Neural progenitor cell (in vitro differentiated cells): Measurements from ENCODE around the gene TMEM184A. TPM values are rescaled to one million over a fixed set of nuclear protein-coding genes. Genes with fewer than 3 reads are reported as not detected.

ENCODE experiments used
- DNase-seq: peaks from one replicate; pipeline ENCODE4 v3.0.0-alpha.2; 2016; ENCODE audit warnings: low spot score
- H2AFZ ChIP-seq: fragments of 200-600 bp; sonication (generic); replicated peaks from 2 replicates; pipeline ENCODE4 v1.6.1; 2016; ENCODE audit warnings: antibody characterized with exemption
- H3F3A ChIP-seq: fragments of 200-600 bp; sonication (generic); 2 replicates; pipeline ENCODE4 v1.6.1; 2016; ENCODE audit warnings: antibody characterized with exemption, low read depth
- H3K27ac ChIP-seq: fragments of 200-600 bp; sonication (generic); 2 replicates; pipeline ENCODE4 v1.5.1; 2016; ENCODE audit warnings: mild to moderate bottlenecking
- H3K27me3 ChIP-seq: fragments of 200-600 bp; sonication (generic); 2 replicates; pipeline ENCODE4 v1.6.1; 2016; ENCODE audit warnings: mild to moderate bottlenecking, moderate library complexity
- H3K36me3 ChIP-seq: fragments of 200-600 bp; sonication (generic); 2 replicates; pipeline ENCODE4 v1.5.1; 2016
- H3K4me1 ChIP-seq: fragments of 200-600 bp; sonication (generic); 2 replicates; pipeline ENCODE4 v1.6.1; 2016; ENCODE audit warnings: mixed run types
- H3K4me2 ChIP-seq: fragments of 200-600 bp; sonication (generic); 2 replicates; pipeline ENCODE4 v1.6.1; 2016
- H3K4me3 ChIP-seq: fragments of 200-600 bp; sonication (generic); 2 replicates; pipeline ENCODE4 v1.5.1; 2016
- H3K79me2 ChIP-seq: fragments of 200-600 bp; sonication (generic); 2 replicates; pipeline ENCODE4 v1.6.1; 2016; ENCODE audit warnings: low read depth
- H3K9ac ChIP-seq: fragments of 200-600 bp; sonication (generic); 2 replicates; pipeline ENCODE4 v1.6.1; 2016
- H3K9me3 ChIP-seq: fragments of 200-600 bp; sonication (generic); 2 replicates; pipeline ENCODE4 v1.5.1; 2016; ENCODE audit warnings: low read depth
- H4K20me1 ChIP-seq: fragments of 200-600 bp; sonication (generic); 2 replicates; pipeline ENCODE4 v1.6.1; 2016; ENCODE audit warnings: low read depth
- H3K27ac Mint-ChIP-seq: 3 replicates; pipeline ENCODE4 v1.8.0; 2021; ENCODE audit warnings: mixed read lengths
- H3K27me3 Mint-ChIP-seq: 2 replicates; pipeline ENCODE4 v1.8.0; 2022; ENCODE audit warnings: low read depth, mild to moderate bottlenecking, inconsistent platforms, moderate library complexity, mixed read lengths; ENCODE audit not compliant: insufficient read depth
- H3K36me3 Mint-ChIP-seq: 3 replicates; pipeline ENCODE4 v1.8.0; 2021; ENCODE audit warnings: mixed read lengths
- H3K4me1 Mint-ChIP-seq: 3 replicates; pipeline ENCODE4 v1.8.0; 2021; ENCODE audit warnings: mixed read lengths
- H3K4me3 Mint-ChIP-seq: 3 replicates; pipeline ENCODE4 v1.8.0; 2021; ENCODE audit warnings: mild to moderate bottlenecking, moderate library complexity, mixed read lengths
- H3K9me3 Mint-ChIP-seq: 3 replicates; pipeline ENCODE4 v1.8.0; 2020; ENCODE audit warnings: mixed read lengths
- CTCF ChIP-seq: fragments of 200-600 bp; sonication (generic); IDR thresholded peaks from 2 replicates; pipeline ENCODE4 v1.5.1; 2017; ENCODE audit warnings: antibody characterized with exemption, mild to moderate bottlenecking
- EZH2 ChIP-seq: fragments of 200-600 bp; sonication (generic); IDR thresholded peaks from 2 replicates; pipeline ENCODE4 v1.6.1; 2017; ENCODE audit warnings: antibody characterized with exemption, mild to moderate bottlenecking, moderate library complexity
- EZH2phosphoT487 ChIP-seq: fragments of 200-600 bp; sonication (generic); IDR thresholded peaks from 2 replicates; pipeline ENCODE4 v1.6.1; 2017; ENCODE audit warnings: antibody characterized with exemption
- total RNA-seq: library from RNA; depleted of rRNA; stranded (reverse); fragments of >200 nt; gene quantifications from 2 replicates; pipeline ENCODE4 v1.2.3, GENCODE V29; 2015; ENCODE audit warnings: low replicate concordance

Gene TMEM184A
- total RNA-seq, 1 donor from 2014 or later, result 0.17 TPM

- no peaks in the 10 kb centered on the region for H3K27me3 ChIP-seq
- peak within 1 kb of the TSS; percentile 97 for H3K9ac ChIP-seq
- Mint-ChIP-seq H3K36me3 (peaks cover 10% of the 10 kb centered on the region), H3K4me1 (peaks cover 23% of the 10 kb centered on the region), H3K27me3 (peaks cover 6% of the 10 kb centered on the region), H3K27ac (no peak within 1 kb of the TSS), H3K9me3 (no peaks in the 10 kb centered on the region), H3K4me3 (peak within 1 kb of the TSS; percentile 92)
- H3K27ac ChIP-seq, result no peak within 1 kb of the TSS
- no peaks in the 10 kb centered on the region for H3K9me3 ChIP-seq
- peak within 1 kb of the TSS; percentile 95 for H3K4me2 ChIP-seq
- H4K20me1 ChIP-seq, result peaks cover 23% of the 10 kb centered on the region
- peaks cover 6% of the 10 kb centered on the region for H3K4me1 ChIP-seq
- peaks cover 33% of the 10 kb centered on the region for H3K79me2 ChIP-seq
- peak within 1 kb of the TSS; percentile 100 for H3K4me3 ChIP-seq
- H3K36me3 ChIP-seq, result no peaks in the 10 kb centered on the region
- H2AFZ ChIP-seq, result peak within 1 kb of the TSS; percentile 70
- TF ChIP-seq CTCF (peak; percentile 84), EZH2 (peak; percentile 50), EZH2phosphoT487 (no peak)
- peak; percentile 95 for DNase-seq
- H3F3A ChIP-seq, result peaks cover 15% of the 10 kb centered on the region
These were observed 51.9 kb downstream of the TMEM184A start, which contains the start of gene INTS1 for GRCh38 chr7:1503816-1504775. Gene INTS1, minus strand, starts transcription at chr7:1504389. Its CDS starts 429 bp downstream, at chr7:1503960.

GRCh38 chr7:1503390-1503789, 52.6 kb downstream of the TMEM184A start:
- H3K36me3 ChIP-seq, result no peaks in the 10 kb centered on the region
- Mint-ChIP-seq H3K4me1 (peaks cover 23% of the 10 kb centered on the region), H3K27ac (no peak overlapping the region), H3K27me3 (peaks cover 5% of the 10 kb centered on the region), H3K4me3 (peak overlapping the region; percentile 92), H3K9me3 (no peaks in the 10 kb centered on the region), H3K36me3 (peaks cover 10% of the 10 kb centered on the region)
- H2AFZ ChIP-seq, result no peak overlapping the region
- H3K79me2 ChIP-seq, result peaks cover 33% of the 10 kb centered on the region
- peak overlapping the region; percentile 97 for H3K9ac ChIP-seq
- peaks cover 23% of the 10 kb centered on the region for H4K20me1 ChIP-seq
- peak overlapping the region; percentile 100 for H3K4me3 ChIP-seq
- TF ChIP-seq EZH2 (no peak), EZH2phosphoT487 (no peak), CTCF (no peak)
- peaks cover 6% of the 10 kb centered on the region for H3K4me1 ChIP-seq
- DNase-seq, result peak; percentile 19
- H3F3A ChIP-seq, result peaks cover 15% of the 10 kb centered on the region
- H3K4me2 ChIP-seq, result peak overlapping the region; percentile 95
- no peaks in the 10 kb centered on the region for H3K9me3 ChIP-seq
- H3K27ac ChIP-seq, result no peak overlapping the region
- no peaks in the 10 kb centered on the region for H3K27me3 ChIP-seq

GRCh38 chr7:1502845-1503244, 53.2 kb downstream of the TMEM184A start:
- Histone ChIP-seq H3K79me2 (peaks cover 33% of the 10 kb centered on the region), H3K4me2 (peak overlapping the region; percentile 95), H4K20me1 (peaks cover 23% of the 10 kb centered on the region), H3K4me3 (peak overlapping the region; percentile 100), H3K36me3 (no peaks in the 10 kb centered on the region), H3K27me3 (no peaks in the 10 kb centered on the region), H3K4me1 (peaks cover 6% of the 10 kb centered on the region), H3F3A (peaks cover 15% of the 10 kb centered on the region), H3K27ac (no peak overlapping the region), H3K9me3 (no peaks in the 10 kb centered on the region), H2AFZ (no peak overlapping the region), H3K9ac (no peak overlapping the region)
- Mint-ChIP-seq H3K4me3 (peak overlapping the region; percentile 92), H3K4me1 (peaks cover 23% of the 10 kb centered on the region), H3K36me3 (peaks cover 10% of the 10 kb centered on the region), H3K27me3 (peaks cover 2% of the 10 kb centered on the region), H3K27ac (no peak overlapping the region), H3K9me3 (no peaks in the 10 kb centered on the region)
- no peak for DNase-seq
- no peak for TF ChIP-seq EZH2phosphoT487
- no peak for TF ChIP-seq EZH2
- no peak for TF ChIP-seq CTCF
